ENCODE measurements around the gene HPGD.

HPGD gene

DNA sequence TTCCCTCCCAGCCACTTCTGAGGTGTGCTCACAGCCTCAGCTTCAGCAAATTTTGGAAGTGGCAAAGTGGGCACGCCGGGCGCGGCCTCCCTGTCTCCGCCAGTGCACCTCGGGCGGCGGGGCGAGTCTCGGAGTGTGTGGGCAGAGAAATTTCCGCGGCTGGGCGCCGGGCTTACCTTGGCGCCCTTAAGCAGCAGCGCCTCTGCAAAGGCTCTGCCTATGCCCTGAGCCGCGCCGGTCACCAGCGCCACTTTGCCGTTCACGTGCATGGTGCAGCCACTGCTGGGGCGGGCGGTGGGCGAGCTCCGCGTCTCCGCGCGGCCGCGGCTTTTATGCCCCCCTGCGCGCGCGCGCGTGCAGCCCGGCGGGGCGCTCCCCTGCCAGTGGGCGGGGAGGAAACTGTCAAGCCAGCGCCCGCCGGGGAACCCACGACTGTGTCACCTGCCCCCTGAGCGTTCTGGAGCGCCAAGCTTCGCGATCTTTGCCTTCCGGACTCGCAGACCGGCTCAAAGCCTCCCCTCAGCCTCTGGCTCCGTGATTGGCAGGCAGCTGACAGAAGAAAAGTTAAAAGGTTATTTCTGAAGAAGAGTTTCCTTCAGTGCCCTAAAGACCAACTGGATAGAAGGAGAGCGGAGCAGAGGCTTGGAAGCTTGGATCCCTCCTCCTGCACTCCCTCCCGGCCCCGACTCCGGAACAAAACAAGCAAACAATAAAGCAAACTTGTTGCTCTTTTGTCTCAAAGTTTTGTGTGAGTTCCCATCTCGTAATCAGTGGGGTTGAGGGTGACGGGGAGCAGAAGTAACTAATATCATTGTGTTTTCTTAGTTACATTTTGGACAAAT lies at the start of gene HPGD:
Gene HPGD, minus strand, starts transcription at position 306 of the 842 bp plus-strand sequence. Its CDS starts 37 bp downstream, at position 269.
- Histone ChIP-seq H3K27ac (peak within 1 kb of the TSS in 1 of 2 donors; percentile 42), H3K4me3 (peak within 1 kb of the TSS; percentile 75)
- DNase-seq (ENCODE audit: low spot score), result no peak
- TF ChIP-seq, protein P1, sequence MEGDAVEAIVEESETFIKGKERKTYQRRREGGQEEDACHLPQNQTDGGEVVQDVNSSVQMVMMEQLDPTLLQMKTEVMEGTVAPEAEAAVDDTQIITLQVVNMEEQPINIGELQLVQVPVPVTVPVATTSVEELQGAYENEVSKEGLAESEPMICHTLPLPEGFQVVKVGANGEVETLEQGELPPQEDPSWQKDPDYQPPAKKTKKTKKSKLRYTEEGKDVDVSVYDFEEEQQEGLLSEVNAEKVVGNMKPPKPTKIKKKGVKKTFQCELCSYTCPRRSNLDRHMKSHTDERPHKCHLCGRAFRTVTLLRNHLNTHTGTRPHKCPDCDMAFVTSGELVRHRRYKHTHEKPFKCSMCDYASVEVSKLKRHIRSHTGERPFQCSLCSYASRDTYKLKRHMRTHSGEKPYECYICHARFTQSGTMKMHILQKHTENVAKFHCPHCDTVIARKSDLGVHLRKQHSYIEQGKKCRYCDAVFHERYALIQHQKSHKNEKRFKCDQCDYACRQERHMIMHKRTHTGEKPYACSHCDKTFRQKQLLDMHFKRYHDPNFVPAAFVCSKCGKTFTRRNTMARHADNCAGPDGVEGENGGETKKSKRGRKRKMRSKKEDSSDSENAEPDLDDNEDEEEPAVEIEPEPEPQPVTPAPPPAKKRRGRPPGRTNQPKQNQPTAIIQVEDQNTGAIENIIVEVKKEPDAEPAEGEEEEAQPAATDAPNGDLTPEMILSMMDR (IDR thresholded peaks at IDR 0.05), result no peak

DNA sequence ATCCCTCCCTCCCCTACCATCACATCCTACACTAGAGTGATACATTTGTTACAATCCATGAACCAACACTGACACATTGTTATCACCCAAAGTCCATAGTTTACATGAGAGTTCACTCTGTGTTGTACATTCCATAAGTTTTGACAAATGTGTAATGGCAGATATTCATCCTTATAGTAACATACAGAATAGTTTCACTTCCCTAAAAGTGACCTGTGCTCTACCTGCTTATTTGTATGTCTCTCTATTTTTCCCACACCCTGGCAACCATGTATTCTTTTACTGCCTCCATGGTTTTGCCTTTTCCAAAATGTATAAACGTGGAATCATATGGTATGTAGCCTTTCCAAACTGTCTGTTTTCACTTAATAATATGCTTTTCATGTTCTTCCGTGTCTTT lies 42.2 kb upstream of the HPGD start:
- H3K4me3 ChIP-seq, result no peak overlapping the region
- no peak for DNase-seq (ENCODE audit: low spot score)
- TF ChIP-seq, protein P1 (IDR thresholded peaks at IDR 0.05), result no peak
- no peak overlapping the region for H3K27ac ChIP-seq

DNA sequence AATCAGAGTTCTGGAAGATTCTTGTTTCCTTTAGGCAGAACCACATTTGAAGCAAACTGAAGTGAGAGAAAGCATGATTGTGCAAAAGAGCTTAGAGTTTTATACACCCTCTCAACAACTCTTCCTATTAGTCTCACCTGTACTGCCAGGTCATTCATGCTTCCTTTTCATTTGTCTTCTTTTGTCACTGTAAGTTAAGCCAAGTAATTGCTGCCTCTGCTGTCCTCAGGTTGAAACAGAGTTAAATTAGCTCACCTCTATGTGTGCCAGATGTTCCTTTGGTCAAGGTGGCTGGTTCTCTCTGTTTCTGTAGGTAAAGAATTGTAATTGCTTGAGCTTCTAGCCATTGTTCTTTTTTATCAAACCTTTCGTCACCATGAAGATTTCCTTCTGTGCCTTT lies 41.1 kb upstream of the HPGD start:
- no peak for DNase-seq (ENCODE audit: low spot score)
- H3K27ac ChIP-seq, result no peak overlapping the region
- TF ChIP-seq, protein P1 (IDR thresholded peaks at IDR 0.05), result no peak
- no peak overlapping the region for H3K4me3 ChIP-seq

DNA sequence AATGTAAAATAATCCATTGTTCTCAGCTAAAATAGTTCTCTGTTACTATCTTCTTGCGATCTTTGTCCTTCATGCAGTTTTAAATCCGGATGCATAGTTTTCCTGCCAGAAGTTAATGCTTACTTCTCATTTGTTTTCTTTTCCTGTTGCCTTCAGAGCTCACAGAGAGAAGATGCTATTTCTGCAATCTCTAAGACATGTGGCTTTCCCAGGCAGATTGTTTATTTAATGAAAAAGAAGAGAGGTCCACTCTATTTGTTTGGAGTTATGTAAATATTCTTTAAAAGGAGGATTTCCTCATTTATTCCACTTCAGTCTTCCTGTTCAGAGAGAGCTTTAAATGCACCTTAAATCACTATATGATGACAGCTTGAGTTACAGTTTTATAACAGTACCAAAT lies 39.3 kb upstream of the HPGD start:
- Histone ChIP-seq H3K4me3 (no peak overlapping the region), H3K27ac (no peak overlapping the region)
- TF ChIP-seq, protein P1 (IDR thresholded peaks at IDR 0.05), result no peak
- no peak for DNase-seq (ENCODE audit: low spot score)

DNA sequence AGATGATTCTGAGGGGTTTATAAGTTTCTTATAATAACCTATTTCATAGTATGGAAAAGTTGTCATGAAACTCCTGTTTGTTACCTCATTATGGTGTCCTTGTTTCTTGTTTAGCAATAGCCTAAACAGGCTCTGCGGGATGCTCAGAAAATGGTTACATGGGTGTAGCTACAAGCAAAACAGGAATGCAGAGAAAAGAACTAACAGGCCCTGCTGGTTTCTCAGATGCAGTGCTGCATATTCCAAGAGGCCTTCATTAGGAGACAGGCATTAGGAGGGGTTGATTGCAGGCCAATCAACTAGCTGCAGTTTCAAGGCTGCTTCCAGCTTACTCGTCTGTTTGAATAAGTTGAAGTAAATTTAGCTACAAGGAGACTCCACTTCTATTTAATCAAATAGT lies 37.6 kb upstream of the HPGD start:
- TF ChIP-seq, protein P1 (IDR thresholded peaks at IDR 0.05), result no peak
- Histone ChIP-seq H3K4me3 (no peak overlapping the region), H3K27ac (no peak overlapping the region)
- DNase-seq (ENCODE audit: low spot score), result no peak

DNA sequence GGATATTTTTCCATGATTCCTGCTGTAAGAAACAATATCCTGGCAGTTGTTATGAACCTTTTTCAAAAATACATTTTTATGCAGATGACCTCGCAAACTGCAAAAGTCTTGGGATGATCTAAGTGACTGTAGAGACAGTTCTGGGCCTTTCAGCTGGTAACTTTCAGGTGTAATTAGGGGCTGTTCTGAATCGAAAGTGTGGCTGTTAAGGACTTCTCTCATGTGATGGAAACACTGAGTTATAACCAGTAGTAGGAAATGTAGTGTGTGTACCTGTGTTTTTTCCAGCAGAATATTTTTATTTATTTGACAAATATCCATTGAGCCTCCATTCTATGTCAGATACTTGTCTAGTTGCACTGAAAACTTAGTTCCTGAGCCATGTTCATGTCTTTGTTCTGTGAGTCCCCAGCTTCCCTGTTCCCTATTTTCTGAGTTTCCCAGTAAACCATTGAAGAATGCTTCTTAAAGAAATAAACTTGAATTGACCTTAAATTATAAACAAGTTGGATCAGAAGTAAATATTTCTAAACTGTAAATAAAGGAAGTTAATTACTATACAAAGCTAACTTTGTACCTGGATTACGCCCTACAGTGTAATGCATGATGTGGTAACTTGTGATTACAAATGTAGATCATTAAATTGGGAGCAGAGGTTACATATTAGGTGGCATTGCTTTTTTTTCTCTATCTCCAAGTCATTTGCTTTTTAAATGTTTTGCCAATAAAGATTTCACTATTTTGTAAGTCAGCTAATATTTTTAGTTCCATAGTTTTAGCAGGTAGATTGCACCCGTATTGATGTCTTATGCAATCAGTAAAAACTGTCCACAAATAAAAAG lies 33.7 kb upstream of the HPGD start:
- TF ChIP-seq, protein P1 (IDR thresholded peaks at IDR 0.05), result no peak
- DNase-seq (ENCODE audit: low spot score), result no peak

More for the DNA sequence above, 33.7 kb upstream of the HPGD start:
- Histone ChIP-seq H3K27ac (no peak overlapping the region), H3K4me3 (no peak overlapping the region)
